ENCODE data around the gene PPP2R3A. TPM values are rescaled to one million over a fixed set of nuclear protein-coding genes. Genes with fewer than 3 reads are reported as not detected.
"Not testable (repeated sequence)": the region's sequence is repeated elsewhere in the genome, so short reads cannot be mapped to it uniquely, and the experiment has no call there.

Gene PPP2R3A
- total RNA-seq, 1 donor from 2014 or later = 19.2 TPM

DNA sequence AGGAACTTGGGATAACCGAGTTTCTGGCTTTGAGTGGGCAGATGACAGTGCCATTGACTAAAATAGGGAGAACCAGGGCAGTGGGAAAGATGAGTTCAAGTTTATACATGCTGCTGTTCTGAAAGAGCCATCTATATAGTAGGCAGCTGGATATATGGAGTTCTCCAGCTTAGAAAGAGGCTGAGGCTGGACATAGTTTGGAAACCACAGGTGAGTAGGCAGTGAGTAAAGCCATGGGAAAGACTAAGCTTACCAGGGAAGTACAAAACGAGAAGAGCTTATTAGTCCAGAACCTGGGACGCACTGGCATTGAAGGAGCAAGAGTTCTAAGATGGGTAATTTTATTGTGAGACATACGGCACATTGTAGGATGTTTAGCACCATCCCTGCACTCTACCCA, 176.4 kb downstream of the PPP2R3A start:
- Mint-ChIP-seq H3K36me3 (ENCODE audit: unreplicated experiment) (peaks cover 9% of the 10 kb centered on the region), H3K27ac (ENCODE audit: unreplicated experiment) (peak overlapping the region; percentile 73), H3K4me3 (ENCODE audit: unreplicated experiment) (no peak overlapping the region), H3K4me1 (ENCODE audit: unreplicated experiment) (peaks cover 22% of the 10 kb centered on the region), H3K27me3 (ENCODE audit: unreplicated experiment) (no peaks in the 10 kb centered on the region), H3K9me3 (ENCODE audit: unreplicated experiment) (no peaks in the 10 kb centered on the region)
- TF ChIP-seq, protein P1, sequence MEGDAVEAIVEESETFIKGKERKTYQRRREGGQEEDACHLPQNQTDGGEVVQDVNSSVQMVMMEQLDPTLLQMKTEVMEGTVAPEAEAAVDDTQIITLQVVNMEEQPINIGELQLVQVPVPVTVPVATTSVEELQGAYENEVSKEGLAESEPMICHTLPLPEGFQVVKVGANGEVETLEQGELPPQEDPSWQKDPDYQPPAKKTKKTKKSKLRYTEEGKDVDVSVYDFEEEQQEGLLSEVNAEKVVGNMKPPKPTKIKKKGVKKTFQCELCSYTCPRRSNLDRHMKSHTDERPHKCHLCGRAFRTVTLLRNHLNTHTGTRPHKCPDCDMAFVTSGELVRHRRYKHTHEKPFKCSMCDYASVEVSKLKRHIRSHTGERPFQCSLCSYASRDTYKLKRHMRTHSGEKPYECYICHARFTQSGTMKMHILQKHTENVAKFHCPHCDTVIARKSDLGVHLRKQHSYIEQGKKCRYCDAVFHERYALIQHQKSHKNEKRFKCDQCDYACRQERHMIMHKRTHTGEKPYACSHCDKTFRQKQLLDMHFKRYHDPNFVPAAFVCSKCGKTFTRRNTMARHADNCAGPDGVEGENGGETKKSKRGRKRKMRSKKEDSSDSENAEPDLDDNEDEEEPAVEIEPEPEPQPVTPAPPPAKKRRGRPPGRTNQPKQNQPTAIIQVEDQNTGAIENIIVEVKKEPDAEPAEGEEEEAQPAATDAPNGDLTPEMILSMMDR (IDR thresholded peaks at IDR 0.05) = no peak
- DNase-seq (ENCODE audit: extremely low spot score, unreplicated experiment) = no peak

DNA sequence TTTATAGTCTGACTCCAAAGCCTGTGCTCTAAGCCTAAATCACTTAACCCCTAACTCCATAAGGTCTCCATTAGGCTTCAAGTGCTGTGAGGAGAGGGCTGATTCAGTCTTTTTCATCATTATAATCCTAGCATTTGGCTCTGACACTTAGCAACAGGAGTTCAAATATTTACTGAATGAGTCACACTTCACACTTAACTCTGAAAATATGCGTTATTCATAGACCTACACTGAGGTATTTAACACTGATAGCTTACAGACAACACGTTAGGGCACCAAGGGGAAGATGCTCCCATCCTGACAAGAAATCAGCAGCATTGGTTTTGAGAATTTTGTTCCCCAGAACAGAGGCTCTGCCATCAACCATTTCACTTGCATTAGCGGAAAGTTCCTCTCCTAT, 177.1 kb downstream of the PPP2R3A start:
- H3K36me3 Mint-ChIP-seq (ENCODE audit: unreplicated experiment) = peaks cover 10% of the 10 kb centered on the region
- no peak for DNase-seq (ENCODE audit: extremely low spot score, unreplicated experiment)
- peak overlapping the region; percentile 73 for H3K27ac Mint-ChIP-seq (ENCODE audit: unreplicated experiment)
- H3K9me3 Mint-ChIP-seq (ENCODE audit: unreplicated experiment) = no peaks in the 10 kb centered on the region
- H3K27me3 Mint-ChIP-seq (ENCODE audit: unreplicated experiment) = no peaks in the 10 kb centered on the region
- TF ChIP-seq, protein P1 (IDR thresholded peaks at IDR 0.05) = no peak
- peaks cover 22% of the 10 kb centered on the region for H3K4me1 Mint-ChIP-seq (ENCODE audit: unreplicated experiment)
- no peak overlapping the region for H3K4me3 Mint-ChIP-seq (ENCODE audit: unreplicated experiment)

DNA sequence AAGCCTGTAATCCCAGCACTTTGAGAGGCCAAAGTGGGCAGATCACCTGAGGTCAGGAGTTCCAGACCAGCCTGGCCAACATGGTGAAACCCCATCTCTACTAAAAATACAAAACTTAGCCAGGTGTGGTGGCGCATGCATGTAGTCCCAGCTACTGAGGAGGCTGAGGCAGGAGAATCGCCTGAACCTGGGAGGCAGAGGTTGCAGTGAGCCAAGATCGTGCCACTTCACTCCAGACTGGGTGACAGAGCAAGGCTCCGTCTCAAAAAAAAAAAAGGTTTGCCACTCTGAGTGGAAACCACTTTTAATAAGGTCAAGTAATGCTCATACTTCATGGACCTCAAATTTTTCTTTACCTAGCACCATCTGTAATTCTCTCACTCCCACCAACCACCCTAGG, 178.9 kb downstream of the PPP2R3A start:
- Mint-ChIP-seq H3K36me3 (ENCODE audit: unreplicated experiment) (peaks cover 19% of the 10 kb centered on the region), H3K4me1 (ENCODE audit: unreplicated experiment) (peaks cover 24% of the 10 kb centered on the region)
- H3K9me3 Mint-ChIP-seq (ENCODE audit: unreplicated experiment); H3K27ac Mint-ChIP-seq (ENCODE audit: unreplicated experiment); H3K27me3 Mint-ChIP-seq (ENCODE audit: unreplicated experiment); H3K4me3 Mint-ChIP-seq (ENCODE audit: unreplicated experiment); DNase-seq (ENCODE audit: extremely low spot score, unreplicated experiment): not testable (repeated sequence)

DNA sequence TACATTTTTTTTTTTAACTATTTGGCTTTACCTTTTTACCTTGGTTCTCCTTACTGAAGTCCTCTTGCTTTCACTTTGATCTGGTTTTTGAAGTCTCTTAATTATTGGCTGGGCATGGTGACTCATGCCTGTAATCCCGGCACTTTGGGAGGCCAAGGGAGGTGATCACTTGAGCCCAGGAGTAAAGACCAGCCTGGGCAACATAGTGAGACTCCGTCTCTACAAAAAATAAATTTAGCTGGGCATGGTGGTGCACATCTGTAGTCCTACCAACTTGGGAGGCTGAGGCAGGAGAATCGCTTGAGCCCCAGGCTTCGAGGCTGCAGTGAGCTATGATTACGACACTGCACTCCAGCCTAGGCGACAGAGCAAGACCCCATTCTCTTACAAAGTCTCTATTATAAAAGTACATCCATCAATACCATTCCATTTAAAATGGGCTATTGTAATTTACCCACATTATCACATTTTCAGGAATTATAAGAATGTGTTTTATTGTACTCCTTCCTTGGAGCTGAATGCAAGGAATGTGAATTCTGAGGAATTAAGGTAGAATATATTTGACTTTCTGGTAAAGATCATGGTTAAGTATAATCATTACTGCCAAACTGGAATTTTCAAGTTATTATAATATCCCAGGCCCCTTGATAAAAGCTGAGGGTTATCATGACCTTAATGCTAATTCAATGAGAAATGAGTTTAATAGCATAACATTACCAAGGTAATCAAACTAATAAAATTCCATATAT, 181.6 kb downstream of the PPP2R3A start:
- TF ChIP-seq, protein P1 (IDR thresholded peaks at IDR 0.05) = no peak
- DNase-seq (ENCODE audit: extremely low spot score, unreplicated experiment) = no peak
- Mint-ChIP-seq H3K4me1 (ENCODE audit: unreplicated experiment) (peaks cover 19% of the 10 kb centered on the region), H3K9me3 (ENCODE audit: unreplicated experiment) (no peaks in the 10 kb centered on the region), H3K36me3 (ENCODE audit: unreplicated experiment) (peaks cover 38% of the 10 kb centered on the region), H3K4me3 (ENCODE audit: unreplicated experiment) (no peak overlapping the region), H3K27me3 (ENCODE audit: unreplicated experiment) (no peaks in the 10 kb centered on the region), H3K27ac (ENCODE audit: unreplicated experiment) (no peak overlapping the region)

DNA sequence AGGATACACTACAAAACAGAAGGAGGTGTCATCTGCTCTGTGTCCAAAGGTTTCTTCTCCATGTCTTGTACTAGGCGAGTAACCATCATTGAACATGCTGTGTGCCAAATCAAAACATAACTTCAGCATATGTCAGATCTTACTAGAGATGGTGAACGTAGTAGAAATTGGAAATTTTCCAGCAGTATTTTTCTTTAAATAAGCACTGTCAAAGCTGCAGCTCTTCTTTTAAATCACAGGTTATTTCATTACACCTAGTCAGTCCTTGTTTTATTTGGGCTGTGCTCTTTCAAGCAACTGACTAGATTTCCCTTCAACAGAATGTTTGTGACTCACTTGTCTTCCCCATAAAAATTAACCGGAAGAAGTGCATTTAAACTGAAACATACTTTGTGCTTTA, 184.1 kb downstream of the PPP2R3A start:
- no peak for DNase-seq (ENCODE audit: extremely low spot score, unreplicated experiment)
- TF ChIP-seq, protein P1 (IDR thresholded peaks at IDR 0.05) = no peak
- Mint-ChIP-seq H3K9me3 (ENCODE audit: unreplicated experiment) (no peaks in the 10 kb centered on the region), H3K27ac (ENCODE audit: unreplicated experiment) (no peak overlapping the region), H3K4me3 (ENCODE audit: unreplicated experiment) (no peak overlapping the region), H3K4me1 (ENCODE audit: unreplicated experiment) (peaks cover 21% of the 10 kb centered on the region), H3K27me3 (ENCODE audit: unreplicated experiment) (no peaks in the 10 kb centered on the region), H3K36me3 (ENCODE audit: unreplicated experiment) (peaks cover 41% of the 10 kb centered on the region)

Measured in osteocyte (in vitro differentiated cells).